Measurements from ENCODE around the gene LZTS2. TPM values are rescaled to one million over a fixed set of nuclear protein-coding genes. Genes with fewer than 3 reads are reported as not detected.

Gene LZTS2
- total RNA-seq, 1 donor from 2014 or later, result 19.2 TPM

GRCh38 chr10:101044117-101044516 is 44.5 kb downstream of the LZTS2 start:
- intact Hi-C loops (cut with micrococcal nuclease), result no loop called here

GRCh38 chr10:101046332-101047238 is 47.0 kb downstream of the LZTS2 start:
- intact Hi-C loops (cut with micrococcal nuclease), result no loop called here

- intact Hi-C loops (cut with micrococcal nuclease), result no loop called here
Observed at GRCh38 chr10:101047268-101047667, 47.7 kb downstream of the LZTS2 start.

GRCh38 chr10:101047961-101048892 is 48.6 kb downstream of the LZTS2 start:
- intact Hi-C loops (cut with micrococcal nuclease), result no loop called here

GRCh38 chr10:101050208-101051069 is 50.8 kb downstream of the LZTS2 start:
- intact Hi-C loops (cut with micrococcal nuclease), result loop anchor here (1.0 kb wide), 3 partner anchors 9 to 17 kb away; no protein-coding TSS in a partner anchor

GRCh38 chr10:101052285-101052684 is 52.7 kb downstream of the LZTS2 start:
- intact Hi-C loops (cut with micrococcal nuclease), result no loop called here

- intact Hi-C loops (cut with micrococcal nuclease), result no loop called here
Observed at GRCh38 chr10:101053516-101053915, 53.9 kb downstream of the LZTS2 start.

GRCh38 chr10:101054351-101054750 is 54.7 kb downstream of the LZTS2 start:
- intact Hi-C loops (cut with micrococcal nuclease), result no loop called here

- intact Hi-C loops (cut with micrococcal nuclease), result no loop called here
Observed at GRCh38 chr10:101054876-101055275, 55.3 kb downstream of the LZTS2 start.

- intact Hi-C loops (cut with micrococcal nuclease), result no loop called here
Observed at GRCh38 chr10:101055411-101055810, 55.8 kb downstream of the LZTS2 start.

GRCh38 chr10:101056365-101057151 is 57.0 kb downstream of the LZTS2 start:
- intact Hi-C loops (cut with micrococcal nuclease), result no loop called here

Other genes starting within 250 kb of the LZTS2 start
- 40.6 and 43.0 TPM in 2 replicates for gene SLF2, start 86.8 kb upstream of the LZTS2 start, total RNA-seq
- gene SEMA4G, start 30.3 kb upstream of the LZTS2 start, total RNA-seq, result 0.85 and 0.88 TPM in 2 replicates
- gene MRPL43, start 12.3 kb upstream of the LZTS2 start, total RNA-seq, result 46.6 and 50.6 TPM in 2 replicates
- 17.0 and 17.2 TPM in 2 replicates for gene TWNK, start 12.3 kb upstream of the LZTS2 start, total RNA-seq
- 0.46 and 0.71 TPM in 2 replicates for gene PDZD7, start 31.3 kb downstream of the LZTS2 start, total RNA-seq
- 34.6 and 38.9 TPM in 2 replicates for gene SFXN3, start 31.4 kb downstream of the LZTS2 start, total RNA-seq
- gene KAZALD1, start 62.2 kb downstream of the LZTS2 start, total RNA-seq, result 0.34 and 0.47 TPM in 2 replicates
- not detected in 2 replicates for gene TLX1, start 131.5 kb downstream of the LZTS2 start, total RNA-seq
- not detected in 2 replicates for gene LBX1, start 229.7 kb downstream of the LZTS2 start, total RNA-seq

Measured in T-helper 1 cell treated with Interleukin-12 subunit alpha and Interleukin-12 subunit beta and Interleukin-4 antibody, amounts not matched to agents 30 ng/mL and 1 ng/mL, for 36 hours (primary cell).